Body of pancreas (tissue), 4 donors: ENCODE measurements around the gene GRAMD2A.

Source experiments
- CTCF ChIP-seq, 7 experiments: fragments of 450-650 bp in 4 of 7; fragments of 200-600 bp in 3 of 7; sonication (generic) in 3 of 7; IDR thresholded peaks; one replicate each; pipeline ENCODE4 v1.5.1; 2016 to 2019; ENCODE audit warnings: antibody characterized with exemption in 7 of 7
- POLR2A ChIP-seq, 3 donors: fragments of 450-650 bp; IDR thresholded peaks; one replicate each; pipeline ENCODE4 v1.6.1; 2016; ENCODE audit warnings: antibody characterized with exemption in 3 of 3, mild to moderate bottlenecking in 2 of 3

- TF ChIP-seq CTCF (IDR thresholded peaks at IDR 0.05) (no peak), POLR2A (IDR thresholded peaks at IDR 0.05) (peak in 1 of 3 donors; percentile 44)
Observed at GRCh38 chr15:72230197-72231065, 32.8 kb upstream of the GRAMD2A start.
